Measurements from ENCODE around the gene RIPK1.
"Not testable (repeated sequence)": the region's sequence is repeated elsewhere in the genome, so short reads cannot be mapped to it uniquely, and the experiment has no call there.

The RIPK1 gene

GRCh38 chr6:3136292-3137011 is 68.2 kb downstream of the RIPK1 start:
- Histone ChIP-seq H2AFZ (ENCODE audit: low read length) (no peak overlapping the region), H3K79me2 (ENCODE audit: insufficient read depth, low read length) (no peaks in the 10 kb centered on the region), H3K27ac (ENCODE audit: low read depth, low read length, poor library complexity, severe bottlenecking) (no peak overlapping the region), H3K36me3 (ENCODE audit: insufficient read depth, low read length) (peaks cover 71% of the 10 kb centered on the region), H3K27me3 (ENCODE audit: insufficient read depth, low read length) (no peaks in the 10 kb centered on the region), H4K20me1 (ENCODE audit: insufficient read depth, low read length) (no peaks in the 10 kb centered on the region), H3K4me1 (ENCODE audit: insufficient read depth, low read length, severe bottlenecking) (peaks cover 15% of the 10 kb centered on the region), H3F3A (ENCODE audit: insufficient read depth, low read length) (no peaks in the 10 kb centered on the region), H3K4me3 (ENCODE audit: low read depth, low read length, poor library complexity, severe bottlenecking) (no peak overlapping the region), H3K9me2 (ENCODE audit: low read depth, low read length) (no peaks in the 10 kb centered on the region), H3K9ac (ENCODE audit: low read length) (no peak overlapping the region), H3K9me3 (ENCODE audit: low read length) (no peaks in the 10 kb centered on the region), H3K4me2 (ENCODE audit: low read length) (no peak overlapping the region)
- TF ChIP-seq CTCF (IDR thresholded peaks at IDR 0.05; ENCODE audit: low read length), result no peak
- no peak for TF ChIP-seq EZH2 (IDR thresholded peaks at IDR 0.05; ENCODE audit: borderline replicate concordance, low read length)

GRCh38 chr6:3137057-3137777 is 68.9 kb downstream of the RIPK1 start:
- H3K4me1 ChIP-seq (ENCODE audit: insufficient read depth, low read length, severe bottlenecking), result peaks cover 15% of the 10 kb centered on the region
- H3K27ac ChIP-seq (ENCODE audit: low read depth, low read length, poor library complexity, severe bottlenecking), result no peak overlapping the region
- no peaks in the 10 kb centered on the region for H3K27me3 ChIP-seq (ENCODE audit: insufficient read depth, low read length)
- H4K20me1 ChIP-seq (ENCODE audit: insufficient read depth, low read length), result no peaks in the 10 kb centered on the region
- H3K9ac ChIP-seq (ENCODE audit: low read length), result no peak overlapping the region
- H3K9me3 ChIP-seq (ENCODE audit: low read length), result no peaks in the 10 kb centered on the region
- no peaks in the 10 kb centered on the region for H3F3A ChIP-seq (ENCODE audit: insufficient read depth, low read length)
- H3K36me3 ChIP-seq (ENCODE audit: insufficient read depth, low read length), result peaks cover 63% of the 10 kb centered on the region
- no peak overlapping the region for H3K4me2 ChIP-seq (ENCODE audit: low read length)
- no peak overlapping the region for H3K4me3 ChIP-seq (ENCODE audit: low read depth, low read length, poor library complexity, severe bottlenecking)
- TF ChIP-seq EZH2 (IDR thresholded peaks at IDR 0.05; ENCODE audit: borderline replicate concordance, low read length) (no peak), CTCF (IDR thresholded peaks at IDR 0.05; ENCODE audit: low read length) (no peak)
- no peaks in the 10 kb centered on the region for H3K79me2 ChIP-seq (ENCODE audit: insufficient read depth, low read length)
- H2AFZ ChIP-seq (ENCODE audit: low read length), result no peak overlapping the region
- H3K9me2 ChIP-seq (ENCODE audit: low read depth, low read length), result no peaks in the 10 kb centered on the region

GRCh38 chr6:3137873-3138272 is 69.6 kb downstream of the RIPK1 start:
- not testable (repeated sequence) for H3K4me3 ChIP-seq (ENCODE audit: low read depth, low read length, poor library complexity, severe bottlenecking); H3K27me3 ChIP-seq (ENCODE audit: insufficient read depth, low read length); H3K79me2 ChIP-seq (ENCODE audit: insufficient read depth, low read length); H4K20me1 ChIP-seq (ENCODE audit: insufficient read depth, low read length); H3K4me2 ChIP-seq (ENCODE audit: low read length); H3K9me3 ChIP-seq (ENCODE audit: low read length); H3K27ac ChIP-seq (ENCODE audit: low read depth, low read length, poor library complexity, severe bottlenecking); H3K9ac ChIP-seq (ENCODE audit: low read length); H3K9me2 ChIP-seq (ENCODE audit: low read depth, low read length); H3F3A ChIP-seq (ENCODE audit: insufficient read depth, low read length); H2AFZ ChIP-seq (ENCODE audit: low read length)
- peaks cover 15% of the 10 kb centered on the region for H3K4me1 ChIP-seq (ENCODE audit: insufficient read depth, low read length, severe bottlenecking)
- peaks cover 58% of the 10 kb centered on the region for H3K36me3 ChIP-seq (ENCODE audit: insufficient read depth, low read length)

Data from OCI-LY1 (cell line).